HG02642 (cell line): ENCODE measurements around the gene MYZAP.

ENCODE experiments used
- ATAC-seq: cut with Tn5 transposase; IDR thresholded peaks from one replicate; pipeline ENCODE4 v1.9.1; 2021; ENCODE audit warnings: mild to moderate bottlenecking; ENCODE audit not compliant: unreplicated experiment, poor library complexity

The MYZAP gene

DNA sequence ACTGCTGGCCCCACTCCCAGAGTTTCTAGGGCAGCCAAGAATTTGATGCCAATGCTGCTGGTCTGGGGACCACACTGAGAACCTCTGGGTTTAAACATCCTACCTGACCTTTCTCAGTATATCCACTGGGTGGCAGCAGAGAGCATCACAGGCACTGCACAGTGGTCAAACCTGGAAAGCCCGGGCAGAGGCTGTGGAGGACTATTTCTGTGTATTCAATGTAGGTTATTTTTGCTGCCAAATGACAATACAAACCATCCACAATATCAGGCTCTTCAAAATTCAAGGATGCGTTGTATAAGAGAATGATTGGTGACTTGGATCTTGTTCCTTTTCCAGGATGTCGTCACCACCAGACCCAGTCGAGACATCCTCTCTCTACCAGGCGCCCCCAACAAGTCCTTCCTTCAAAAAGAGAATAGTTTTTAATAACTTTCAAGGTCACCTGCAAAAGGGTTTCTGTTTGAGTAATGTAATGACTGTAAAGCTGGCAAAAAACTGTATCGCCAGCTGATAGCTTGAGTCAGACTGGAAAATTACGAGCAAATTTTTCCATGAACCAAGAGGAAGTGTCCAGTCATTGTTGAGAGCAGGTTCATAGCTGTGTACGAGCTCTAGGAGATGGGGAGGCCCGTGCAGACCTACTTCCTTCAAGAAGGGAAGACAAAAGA, 30.5 kb upstream of the MYZAP start:
- peak; percentile 80 for ATAC-seq

DNA sequence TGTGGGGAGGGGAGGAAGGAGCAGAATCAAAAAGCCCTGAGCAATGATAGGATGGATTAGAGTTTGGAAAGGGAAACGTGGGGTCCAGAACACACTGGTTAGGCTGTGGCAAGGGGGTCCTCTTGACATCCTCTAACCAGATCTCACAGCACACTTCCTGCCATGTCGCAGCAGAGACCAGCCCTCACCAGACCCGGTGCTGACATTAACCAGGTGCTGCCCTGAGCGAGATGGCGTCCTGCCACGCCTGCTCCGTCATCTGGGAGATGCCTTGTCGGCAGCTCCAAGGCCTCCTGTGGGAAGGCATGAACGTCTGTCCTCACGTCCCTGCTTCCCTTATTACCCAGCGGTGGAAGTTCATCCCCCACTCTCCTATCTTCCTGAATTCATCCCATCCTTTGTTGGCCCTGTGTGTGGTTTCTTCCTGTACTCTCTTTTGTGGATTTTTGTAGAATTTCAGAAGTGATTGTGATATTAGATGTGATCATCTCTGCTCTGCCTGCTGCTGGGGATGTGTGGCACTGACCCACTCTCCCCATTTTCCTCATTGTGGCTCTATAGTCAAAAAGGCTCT, 29.4 kb upstream of the MYZAP start:
- ATAC-seq, result no peak

DNA sequence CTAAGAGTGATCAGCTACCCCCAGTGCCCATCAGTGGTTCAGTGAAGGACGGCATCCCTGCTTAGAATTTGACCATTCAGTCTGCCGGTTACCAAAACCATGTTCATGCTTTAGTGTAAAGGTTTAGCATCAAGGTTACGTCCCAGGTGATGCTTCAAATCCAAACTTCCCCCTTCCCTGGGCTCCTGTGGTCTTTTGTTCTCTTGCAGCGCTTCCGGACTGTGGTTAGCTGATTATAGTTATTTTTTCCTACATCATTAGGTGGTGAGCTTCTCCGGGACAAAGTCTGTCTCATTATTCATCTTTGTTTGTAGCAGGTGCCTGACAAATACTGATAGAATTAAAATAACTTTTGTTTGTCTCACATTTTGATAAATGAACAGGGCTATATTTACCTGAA, 28.3 kb upstream of the MYZAP start:
- no peak for ATAC-seq

DNA sequence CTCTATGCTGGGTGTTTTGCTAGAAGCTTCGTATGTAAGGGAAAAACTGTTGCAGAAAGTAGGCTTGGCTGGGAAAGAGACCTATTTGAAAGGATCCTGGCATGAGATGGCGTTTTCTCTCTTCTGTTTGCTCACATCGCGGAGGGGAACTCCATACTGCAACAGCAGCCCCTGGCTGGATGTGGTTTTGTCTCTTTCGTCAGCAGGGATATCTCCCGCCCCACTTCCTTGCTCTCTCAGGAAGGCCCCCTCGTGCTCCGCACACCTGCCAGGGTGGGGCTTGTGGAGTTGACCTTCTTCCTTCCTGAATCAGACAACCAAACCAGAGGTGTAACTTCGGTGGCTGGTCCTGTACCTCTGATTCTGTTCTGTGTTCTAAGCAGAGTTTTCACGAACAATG, 26.4 kb upstream of the MYZAP start:
- no peak for ATAC-seq

DNA sequence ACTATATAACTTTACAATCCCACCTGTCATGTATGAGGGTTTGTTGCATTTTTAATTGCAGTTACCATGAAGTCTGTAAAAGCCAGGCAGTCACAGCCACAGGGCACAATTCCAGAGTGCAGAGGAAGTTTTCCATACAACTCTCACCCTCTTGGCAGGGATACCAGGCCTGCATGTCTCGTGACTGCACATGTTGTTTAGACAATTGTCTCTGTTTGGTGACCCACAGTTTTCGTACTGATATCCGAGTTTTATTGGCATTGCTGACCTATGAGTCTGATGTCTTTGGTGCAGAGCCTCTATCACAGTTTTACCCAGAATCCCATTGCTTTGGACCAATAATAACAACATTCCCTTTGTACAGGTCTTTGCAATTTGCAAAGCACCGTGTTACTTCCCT, 24.9 kb upstream of the MYZAP start:
- no peak for ATAC-seq

DNA sequence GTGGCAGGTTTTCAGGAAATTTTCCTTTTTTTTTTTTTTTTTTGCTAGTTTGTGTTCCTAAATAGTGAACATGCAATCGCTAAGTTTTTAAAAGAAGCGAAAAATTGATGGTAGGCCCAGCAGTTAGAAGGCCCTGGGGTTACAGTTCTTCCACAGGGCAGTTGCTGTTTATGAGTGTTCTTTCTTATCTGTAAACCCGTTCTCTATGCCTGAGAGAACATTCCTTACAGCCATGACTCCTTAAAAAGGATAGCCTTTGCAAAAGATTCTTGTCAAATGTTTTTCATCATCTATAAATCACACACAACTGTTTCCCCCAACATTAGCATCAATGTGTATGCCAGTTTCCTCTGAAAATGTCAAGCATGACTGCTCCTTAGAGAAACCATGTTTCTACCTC, 23.8 kb upstream of the MYZAP start:
- no peak for ATAC-seq

DNA sequence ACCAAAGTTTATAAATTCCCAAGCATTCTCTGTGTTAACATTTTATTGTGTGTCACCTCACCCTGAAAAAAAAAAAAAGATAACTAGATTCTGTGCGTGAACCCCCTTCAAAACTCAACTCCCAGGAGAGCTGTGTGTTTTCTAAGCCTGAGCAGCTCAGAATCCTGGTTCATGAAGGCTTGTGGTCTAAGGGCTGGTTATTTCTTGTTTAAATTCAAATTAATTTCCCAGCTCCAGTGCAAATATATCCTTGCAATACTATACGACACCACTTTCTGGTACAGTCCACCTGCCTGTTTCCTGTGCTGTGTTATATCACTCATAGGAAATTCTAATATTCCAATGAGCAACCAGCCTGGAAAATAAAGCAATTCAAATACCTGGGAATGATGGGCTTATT, 23.4 kb upstream of the MYZAP start:
- ATAC-seq, result no peak

DNA sequence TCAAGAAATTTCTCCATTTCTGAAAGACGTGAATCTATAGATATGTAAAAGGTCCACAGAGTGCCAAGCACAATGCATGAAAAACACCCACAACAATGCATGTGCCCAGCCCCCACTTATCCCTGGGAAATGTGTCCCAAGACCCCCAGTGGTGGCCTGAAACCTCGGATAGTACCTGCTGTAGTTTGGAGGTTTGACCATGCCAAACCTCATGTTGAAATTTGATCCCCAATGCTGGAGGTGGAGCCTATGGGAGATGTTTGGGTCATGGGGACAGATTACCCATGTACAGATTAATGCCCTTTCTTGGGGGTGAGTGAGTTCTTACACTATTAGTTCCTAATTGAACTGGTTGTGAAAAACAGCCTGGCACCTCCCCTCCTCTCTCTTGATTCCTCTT, 21.4 kb upstream of the MYZAP start:
- no peak for ATAC-seq

DNA sequence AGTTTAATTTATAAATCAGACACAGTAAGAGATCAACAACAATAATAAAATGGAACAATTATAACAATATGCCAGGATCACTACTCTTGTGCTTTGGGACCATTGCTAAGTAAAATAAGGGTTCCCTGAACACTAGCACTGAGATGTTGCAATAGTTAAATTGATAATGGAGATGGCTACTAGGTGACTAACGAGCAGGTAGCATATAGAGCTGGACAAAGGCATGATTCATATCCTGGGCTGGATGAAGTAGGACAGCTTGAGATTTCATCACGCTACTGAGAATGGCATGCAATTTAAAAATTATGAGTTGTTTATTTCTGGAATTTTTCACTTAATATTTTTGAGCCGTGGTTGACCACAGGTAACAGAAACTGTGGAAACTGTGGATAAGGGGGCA, 20.7 kb upstream of the MYZAP start:
- no peak for ATAC-seq

DNA sequence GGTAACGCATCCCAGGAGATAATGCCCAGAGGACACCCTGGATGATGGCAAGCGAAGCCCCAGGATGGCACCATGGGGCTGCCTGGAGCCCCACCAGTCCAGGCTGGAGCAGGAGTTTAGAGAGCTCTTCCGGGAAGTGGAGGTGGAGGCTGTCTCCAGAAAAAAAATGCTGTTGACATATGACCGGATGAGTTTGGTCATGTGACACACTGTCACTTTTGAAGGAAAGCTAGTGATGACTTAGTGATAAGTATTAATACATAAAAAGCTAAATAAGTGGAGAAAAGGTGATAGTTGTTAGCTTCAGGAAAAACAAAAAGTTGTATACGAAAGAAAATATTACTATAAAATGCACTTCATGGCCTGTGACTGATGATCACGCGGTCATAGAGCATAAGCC, 20.0 kb upstream of the MYZAP start:
- ATAC-seq, result no peak

DNA sequence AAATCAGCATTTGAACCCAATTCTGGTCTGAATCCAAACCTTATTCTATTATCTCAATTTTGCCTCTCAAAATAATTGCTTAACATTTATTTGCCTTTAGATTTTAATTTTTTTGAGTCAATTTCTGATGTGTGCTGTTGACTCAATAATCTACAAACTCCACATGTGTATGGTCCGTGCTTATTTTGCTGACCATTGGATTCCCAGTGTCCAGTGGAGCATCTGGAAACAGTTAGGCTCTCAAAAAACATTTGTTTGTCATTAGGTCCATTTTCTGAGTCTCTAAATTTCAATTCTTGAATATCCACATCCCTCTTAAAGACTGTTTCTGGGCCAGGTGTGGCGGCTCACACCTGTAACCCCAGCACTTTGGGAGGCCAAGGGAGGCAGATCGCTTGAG, 19.2 kb upstream of the MYZAP start:
- no peak for ATAC-seq

DNA sequence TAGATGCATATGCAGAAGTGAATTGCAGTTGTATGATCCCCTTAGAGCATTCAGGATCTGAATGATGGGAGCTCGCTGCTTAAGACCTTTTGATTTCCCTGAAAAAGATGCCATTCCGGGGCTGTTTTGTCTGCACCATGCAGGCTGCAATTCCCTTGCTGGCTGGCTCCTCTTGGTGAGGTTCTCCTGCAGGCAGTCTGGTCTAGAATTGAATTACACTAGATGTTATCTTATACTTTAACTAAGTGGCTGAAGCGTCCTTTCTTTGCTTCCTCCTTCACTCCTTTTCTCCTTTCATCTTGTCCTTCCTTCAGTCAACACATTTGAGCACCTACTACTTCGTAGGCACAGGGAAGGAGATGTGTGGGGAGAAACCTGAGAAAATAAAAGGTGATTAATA, 18.6 kb upstream of the MYZAP start:
- ATAC-seq, result no peak

DNA sequence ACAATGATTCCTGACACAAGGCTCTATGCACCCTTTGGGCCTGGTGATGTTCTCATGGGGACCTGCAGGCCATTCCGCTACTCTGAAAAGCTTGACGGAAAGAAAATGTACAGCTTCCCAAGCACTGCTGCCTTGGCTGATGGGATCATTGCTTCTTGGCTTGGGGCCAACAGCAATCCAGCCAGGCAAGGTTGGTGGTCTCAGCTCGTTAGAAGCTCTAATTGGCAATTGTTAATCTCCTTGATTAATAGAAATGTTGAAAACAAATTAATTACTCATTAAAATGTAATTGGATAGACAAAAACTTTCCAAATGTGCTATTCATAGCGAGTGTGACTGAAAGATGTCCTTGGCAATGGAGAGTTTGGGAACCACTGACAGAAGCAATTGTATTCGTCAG, 16.3 kb upstream of the MYZAP start:
- ATAC-seq, result no peak

DNA sequence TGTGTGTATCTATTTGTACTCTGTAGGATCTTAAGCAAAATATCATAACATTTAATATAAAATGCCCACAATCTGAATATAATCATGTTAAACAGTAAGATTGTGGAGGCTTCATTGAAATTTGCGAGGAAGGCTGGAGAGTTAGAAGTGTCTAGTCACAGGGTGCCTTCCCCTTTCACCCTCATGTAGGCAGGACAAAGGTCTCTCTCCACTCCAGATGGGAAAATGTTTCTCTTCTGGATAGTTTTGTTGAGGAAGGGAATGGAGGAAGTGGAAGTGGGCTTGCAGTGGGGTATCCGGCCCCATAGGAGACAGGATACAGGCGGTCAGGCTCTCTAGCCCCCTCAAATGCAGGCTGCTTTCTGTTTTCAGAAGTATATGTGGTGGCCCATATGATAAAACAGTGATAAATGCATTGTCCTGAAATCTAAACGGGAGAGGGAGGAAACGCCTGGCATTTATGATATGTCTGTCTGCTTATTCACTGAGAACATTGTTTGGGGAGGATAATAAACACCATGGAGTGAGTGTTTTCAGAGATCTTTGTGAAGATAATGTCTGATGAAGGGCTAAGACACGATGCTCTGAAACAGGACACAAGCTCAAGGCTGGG, 13.3 kb upstream of the MYZAP start:
- no peak for ATAC-seq

DNA sequence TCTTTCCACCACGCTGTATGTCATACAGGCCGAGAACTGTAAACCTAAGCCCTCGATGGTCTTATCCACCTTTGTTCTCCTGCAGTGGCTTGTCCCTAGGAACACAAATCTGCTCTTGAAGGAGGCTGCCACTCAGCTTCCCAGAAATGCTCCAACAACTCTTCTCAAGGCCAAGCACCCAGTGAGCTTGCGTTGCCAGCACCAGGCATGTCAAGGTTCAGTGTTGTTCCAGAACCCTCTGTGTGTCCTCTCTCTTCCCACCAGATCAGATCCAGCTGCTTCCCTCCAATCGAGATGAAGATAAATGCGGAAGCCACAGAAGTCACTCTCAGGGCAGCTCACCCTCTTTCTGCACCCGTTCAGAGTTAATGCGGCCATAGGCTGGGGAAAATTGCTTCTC, 11.3 kb upstream of the MYZAP start:
- ATAC-seq, result no peak

DNA sequence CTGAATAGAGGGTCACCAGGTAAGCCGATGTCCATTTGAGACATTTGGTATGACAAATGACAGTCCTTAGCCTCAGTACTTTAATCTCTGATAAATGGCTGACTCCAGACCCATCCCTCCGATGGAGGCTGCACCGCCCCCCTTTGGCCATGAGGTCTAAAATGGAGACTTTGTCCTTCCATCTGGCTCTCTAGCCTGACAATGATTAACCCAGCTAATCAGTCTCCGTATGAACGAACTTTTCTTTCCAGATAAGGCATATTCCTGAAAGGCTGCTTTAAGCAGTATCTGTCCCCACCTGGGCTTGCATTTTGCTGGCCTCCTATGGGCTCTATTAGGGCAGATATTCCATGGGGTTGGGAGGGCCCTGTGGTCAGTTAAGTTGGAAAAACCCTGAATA, 10.8 kb upstream of the MYZAP start:
- ATAC-seq, result no peak

DNA sequence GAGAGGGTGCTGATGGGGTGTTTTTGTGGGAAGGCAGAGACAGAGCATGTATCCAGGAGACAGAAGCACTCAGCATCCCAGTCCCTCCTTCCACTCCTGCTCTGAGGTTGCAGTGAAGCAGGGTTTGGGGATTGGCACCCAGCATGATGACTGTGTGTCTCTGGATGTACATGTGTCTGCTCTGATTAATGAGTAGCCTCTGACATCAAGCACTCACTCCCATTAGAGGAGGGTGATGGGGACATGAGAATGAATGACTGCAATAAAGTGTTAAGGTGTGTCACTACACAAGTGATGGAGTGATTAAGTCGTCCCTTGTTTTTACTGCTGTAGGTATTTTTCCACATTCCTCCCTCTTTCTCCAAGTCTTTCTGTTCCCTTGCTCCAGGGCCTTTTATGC, 9.6 kb upstream of the MYZAP start:
- no peak for ATAC-seq

DNA sequence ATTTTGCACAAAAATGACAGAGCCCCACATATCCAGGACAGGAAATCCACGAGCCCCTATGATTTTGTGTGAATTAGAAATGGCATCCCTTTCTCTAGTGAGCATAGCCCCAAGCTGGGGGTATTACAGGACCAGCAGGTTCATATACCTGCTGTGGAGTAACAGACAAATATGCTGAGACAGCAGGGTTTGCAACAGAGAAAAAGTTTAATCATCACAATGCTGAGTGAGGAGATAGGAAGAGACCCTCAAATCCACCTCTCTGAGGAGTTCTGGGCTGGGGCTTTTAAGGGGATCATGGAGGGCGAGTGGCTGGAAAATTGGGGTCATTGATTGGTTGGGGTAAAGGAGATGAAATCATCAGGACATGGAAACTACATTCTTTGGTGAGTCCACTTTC, 8.4 kb upstream of the MYZAP start:
- no peak for ATAC-seq

DNA sequence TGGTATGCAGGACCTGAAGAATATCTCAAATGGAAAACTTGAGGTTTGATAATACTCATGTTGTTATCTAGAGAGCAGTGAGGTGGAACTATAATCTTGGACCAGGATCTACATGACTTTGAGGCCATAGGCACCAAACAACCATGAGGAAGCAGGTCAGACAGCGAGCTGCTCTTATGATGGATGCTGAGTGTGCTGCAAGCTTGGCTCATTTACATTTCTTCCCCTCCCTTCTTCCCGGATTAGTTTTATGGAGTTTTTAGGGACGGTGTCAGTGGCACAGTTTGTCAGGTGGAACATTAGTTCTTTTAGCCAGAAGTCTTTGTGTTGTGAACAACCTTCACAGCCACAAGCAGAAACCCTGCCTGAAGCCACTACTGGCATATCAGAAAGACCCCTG, 8.0 kb upstream of the MYZAP start:
- no peak for ATAC-seq

DNA sequence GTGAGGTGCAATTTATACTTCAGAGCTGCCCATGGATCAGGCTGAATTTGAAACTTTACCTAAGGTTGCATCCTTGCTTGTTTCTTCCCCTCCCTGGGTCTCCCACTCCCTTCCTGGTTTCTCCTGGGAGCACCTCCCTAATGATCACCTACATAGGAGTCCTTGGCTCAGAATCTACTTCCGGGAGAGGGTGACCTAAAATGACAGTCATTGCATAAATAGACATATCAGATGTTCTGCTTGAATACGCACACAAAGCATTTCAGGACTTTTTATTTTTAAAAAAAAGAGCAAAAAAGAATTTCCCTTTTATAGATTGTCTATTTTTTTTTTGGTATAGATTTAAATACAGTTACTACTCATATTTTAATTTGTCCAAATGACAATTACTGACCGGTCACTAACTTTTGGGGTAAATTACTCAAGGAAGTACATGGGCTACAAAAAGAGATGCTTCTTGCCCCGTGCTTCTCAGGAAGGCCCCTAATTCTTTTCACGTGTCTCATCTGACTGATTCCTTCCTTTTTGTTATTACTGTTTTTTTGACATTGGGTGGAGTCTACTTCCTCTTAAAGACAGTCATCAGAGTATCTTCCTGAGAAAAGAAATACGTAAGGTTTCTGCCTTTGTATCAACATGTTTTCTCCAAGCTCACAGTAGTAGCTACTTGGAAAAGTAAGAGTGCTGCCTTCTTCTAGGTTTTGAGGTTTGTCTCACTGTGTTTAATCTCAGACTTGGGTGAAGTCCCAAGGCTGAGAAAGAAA, 4.9 kb upstream of the MYZAP start:
- no peak for ATAC-seq

DNA sequence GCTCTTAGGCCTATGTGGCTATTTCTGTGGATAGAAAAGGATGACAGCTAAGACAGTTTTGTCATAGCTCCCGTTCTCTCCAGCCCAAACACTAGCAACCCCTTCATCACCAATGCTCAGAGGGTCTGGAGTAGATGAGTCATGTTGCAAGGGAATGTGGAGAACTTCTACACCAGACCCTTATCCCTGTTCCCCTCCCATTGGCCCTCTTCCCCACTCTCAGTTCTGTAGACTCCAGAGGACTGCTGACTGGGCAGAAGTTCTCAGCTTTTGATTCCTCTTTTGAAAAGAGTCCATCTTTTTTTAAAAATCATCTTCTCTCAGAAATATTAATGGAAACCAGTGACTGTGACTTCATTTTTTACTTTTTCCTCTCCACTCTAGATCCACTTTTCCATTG, 2.4 kb upstream of the MYZAP start:
- no peak for ATAC-seq

DNA sequence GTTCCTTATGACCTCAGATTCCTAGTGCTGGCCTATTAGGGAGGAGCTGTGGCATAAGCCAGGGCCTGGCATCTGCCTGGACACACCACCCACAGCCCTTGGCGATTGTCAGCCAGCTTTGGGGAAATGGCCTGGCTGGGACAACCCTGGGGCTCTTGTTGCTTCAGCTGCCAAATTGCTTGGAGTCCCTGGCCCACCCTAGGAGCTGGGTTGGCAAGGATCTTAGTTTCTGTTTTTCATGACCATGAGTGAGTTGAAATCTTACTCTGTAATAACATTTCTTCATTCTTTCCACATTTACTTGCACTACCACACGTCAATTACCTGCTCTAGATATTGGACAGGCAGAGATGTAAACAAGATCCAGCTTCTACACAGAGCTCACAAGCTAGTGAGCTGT, 1.9 kb upstream of the MYZAP start:
- ATAC-seq, result no peak
